HG03520 (cell line): ENCODE results near the gene ESRRG.
"Not testable (repeated sequence)": the region's sequence is repeated elsewhere in the genome, so short reads cannot be mapped to it uniquely, and the experiment has no call there.

Experiments
- ATAC-seq: cut with Tn5 transposase; IDR thresholded peaks from one replicate; pipeline ENCODE4 v1.9.1; 2021; ENCODE audit warnings: mild to moderate bottlenecking, moderate library complexity; ENCODE audit not compliant: unreplicated experiment

The ESRRG gene

DNA sequence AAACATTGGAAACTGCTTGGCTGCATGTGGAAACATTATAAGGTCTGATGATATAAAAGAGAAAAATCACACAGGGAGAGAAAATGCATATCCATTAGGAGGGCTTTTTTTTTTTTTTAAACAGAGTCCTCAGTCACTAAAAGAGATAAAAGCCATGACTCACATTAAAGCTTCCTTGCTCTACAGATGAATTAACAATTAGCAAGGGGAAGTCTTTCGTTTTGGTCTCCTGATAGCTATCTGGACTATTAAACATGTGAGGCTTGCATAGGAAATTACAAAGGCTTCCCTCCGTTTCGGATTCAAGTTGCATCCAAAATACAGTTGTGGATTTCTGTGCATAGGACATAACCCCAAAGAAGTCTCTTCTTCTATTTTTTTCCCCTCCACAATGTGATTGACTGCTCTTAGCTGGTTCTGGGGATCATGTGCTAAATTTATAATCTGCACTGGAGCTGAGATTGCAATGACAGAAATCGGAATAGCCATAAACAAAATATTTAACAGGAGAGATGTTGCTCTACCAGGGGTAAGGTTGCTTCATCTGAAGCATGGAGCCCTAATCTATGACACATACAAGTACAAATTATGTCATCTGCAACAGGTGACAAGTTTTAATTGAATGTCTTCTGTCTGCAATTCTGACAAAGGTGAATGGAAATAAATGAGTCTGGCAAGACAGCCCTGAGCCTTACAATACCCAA lies 146.8 kb downstream of the ESRRG start:
- no peak for ATAC-seq

DNA sequence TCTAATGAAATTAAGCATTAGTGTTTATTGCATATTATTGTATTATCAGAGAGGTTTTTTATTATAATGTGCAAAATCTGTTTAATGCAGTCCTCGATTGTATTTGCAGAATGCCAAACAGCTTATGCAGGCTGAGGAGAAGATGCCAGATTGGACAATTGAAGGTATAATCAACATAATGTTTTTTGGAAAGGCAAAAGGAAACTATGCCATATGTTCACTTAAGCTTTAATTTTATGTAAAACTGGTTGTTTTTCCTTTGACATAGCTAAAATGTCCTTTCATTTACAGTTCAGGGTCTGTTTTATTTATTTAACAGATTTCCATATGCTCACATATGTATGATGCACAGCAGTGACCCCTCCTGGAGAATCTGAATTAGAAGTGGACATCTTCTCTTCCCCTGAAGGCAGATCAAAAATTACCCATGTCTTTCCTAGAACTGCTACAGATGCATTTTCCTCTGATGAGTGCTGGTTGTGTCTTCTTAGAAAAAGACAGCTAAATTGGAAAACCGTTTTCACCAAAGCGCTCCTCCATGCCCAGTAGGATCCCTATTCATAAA lies 156.5 kb downstream of the ESRRG start:
- no peak for ATAC-seq

DNA sequence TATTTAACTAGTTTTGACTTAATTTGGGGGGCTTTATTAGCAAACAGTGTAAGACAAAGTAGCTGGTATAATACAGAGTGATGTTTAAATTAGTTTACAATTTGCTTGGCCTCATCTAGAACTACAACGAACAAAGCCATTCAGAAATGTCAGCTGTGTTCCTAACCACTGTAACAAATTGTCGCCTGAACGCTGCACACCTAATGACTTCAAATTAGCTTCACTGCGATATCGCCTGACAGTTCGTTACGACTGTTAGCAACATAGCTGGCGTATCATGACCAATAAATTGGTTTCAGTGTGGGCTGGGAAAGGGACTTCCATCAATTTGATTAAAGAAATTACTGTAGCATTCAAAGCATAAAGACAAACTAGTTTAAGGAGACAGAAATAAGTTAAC lies 160.1 kb downstream of the ESRRG start:
- ATAC-seq = no peak

DNA sequence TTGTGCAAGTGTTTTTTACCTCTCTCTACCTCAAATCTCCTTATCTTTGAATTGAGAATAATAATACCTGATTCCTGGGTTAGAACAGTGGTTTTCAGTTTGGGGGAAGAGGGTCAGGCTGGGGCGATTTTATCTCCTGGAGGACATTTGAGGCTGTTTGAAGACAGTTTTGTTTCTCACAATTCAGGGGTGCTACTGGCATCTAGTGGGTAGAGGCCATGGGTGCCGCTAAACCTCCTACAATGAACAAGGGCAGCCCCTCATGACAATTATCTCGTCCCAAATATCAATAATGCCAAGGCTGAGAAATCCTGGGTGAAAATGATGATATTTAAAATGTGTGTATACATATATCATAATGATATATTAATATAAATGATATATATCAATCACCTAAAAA lies 160.8 kb downstream of the ESRRG start:
- no peak for ATAC-seq

DNA sequence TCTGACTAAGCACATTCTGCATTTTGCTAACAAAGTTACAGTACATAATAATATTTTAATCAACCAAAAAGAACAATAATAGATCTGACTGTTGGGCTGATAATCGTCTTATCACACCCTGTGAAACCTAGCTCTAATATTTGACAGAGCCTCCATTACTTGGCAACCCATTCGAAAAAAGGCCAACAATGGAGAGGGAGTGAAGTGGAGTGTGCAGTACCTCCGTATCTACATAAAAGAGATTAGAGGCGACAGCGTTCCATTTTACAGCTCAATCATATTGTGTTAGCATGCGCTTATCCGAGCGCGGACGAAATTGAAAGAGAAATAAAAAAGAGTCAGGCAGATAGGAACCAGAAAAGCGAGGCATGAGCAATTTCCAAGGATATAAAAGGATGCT lies 162.7 kb downstream of the ESRRG start:
- ATAC-seq = no peak

DNA sequence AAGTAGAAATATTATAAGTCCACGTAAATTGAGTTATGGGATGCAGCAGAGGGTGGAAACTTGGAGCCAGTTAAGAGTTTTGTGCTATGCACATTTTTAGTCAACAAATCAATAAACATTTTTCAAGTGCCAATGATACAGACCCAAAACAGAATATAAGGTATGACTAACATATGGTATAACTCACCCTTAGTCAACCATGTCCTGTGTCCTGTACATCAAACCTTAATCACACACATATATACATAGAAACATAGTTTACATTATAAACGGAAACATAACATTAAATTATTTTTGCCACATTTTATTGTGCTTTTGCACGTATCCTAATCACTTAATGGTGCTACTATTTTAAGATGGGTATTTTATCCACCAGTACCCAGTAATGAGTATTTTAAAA lies 163.9 kb downstream of the ESRRG start:
- no peak for ATAC-seq

GRCh38 chr1:216555653-216556052 lies 167.6 kb downstream of the ESRRG start:
- no peak for ATAC-seq

DNA sequence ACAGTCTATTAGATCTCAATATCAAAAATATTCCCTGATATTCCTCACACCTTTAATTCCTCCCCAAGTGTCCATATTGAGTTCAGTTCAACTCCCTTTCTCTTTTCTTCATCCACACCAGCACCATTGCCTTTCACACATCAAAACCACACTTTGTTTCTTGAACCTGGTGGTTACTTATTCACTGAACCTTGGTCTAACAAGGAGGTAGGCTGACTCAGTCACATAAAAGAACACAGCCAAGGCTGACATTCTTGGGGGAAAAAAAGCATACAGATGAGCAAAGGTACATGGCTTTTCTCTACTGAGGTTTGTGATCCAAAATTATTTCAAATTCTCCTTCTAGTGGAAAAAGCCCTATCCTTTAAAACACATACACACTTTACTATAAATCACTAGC lies 168.3 kb downstream of the ESRRG start:
- ATAC-seq = no peak

DNA sequence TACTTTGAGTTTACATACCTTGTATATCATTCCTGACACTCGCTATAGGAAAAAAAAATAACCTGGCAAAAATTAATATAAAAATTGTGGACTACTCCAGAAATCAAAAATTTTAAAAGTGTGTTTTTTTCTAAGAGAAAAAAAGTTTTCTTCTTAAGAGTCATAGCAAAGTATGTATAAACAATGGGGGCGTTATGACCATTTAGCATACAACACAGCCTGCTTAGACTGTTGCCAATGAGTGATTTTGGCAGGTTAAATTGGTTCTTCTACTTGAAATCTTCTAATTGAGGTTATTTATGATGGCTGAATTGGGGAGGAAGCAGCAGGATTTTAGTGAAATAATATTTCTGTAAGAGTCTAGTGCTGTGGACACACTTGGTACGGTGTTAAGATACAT lies 169.5 kb downstream of the ESRRG start:
- ATAC-seq = no peak

DNA sequence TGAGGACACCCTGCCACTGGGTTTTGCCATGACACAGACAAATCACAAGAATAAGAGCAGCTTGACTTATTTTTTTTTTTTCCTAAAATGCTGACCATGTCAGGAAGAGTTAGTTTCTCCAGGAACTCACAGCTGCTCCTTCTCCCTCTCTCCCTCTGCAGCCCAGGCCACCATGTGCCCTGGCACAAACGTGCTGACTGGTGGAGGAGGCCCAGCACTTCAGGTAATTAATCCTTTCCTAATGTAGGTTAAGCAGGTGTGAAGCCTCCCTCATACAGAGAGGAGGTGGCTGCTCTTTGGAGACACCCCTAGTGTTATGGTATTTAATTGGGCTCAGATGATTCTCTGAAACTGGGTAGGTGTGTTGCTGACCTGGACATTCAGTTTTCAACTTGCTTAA lies 170.2 kb downstream of the ESRRG start:
- no peak for ATAC-seq

DNA sequence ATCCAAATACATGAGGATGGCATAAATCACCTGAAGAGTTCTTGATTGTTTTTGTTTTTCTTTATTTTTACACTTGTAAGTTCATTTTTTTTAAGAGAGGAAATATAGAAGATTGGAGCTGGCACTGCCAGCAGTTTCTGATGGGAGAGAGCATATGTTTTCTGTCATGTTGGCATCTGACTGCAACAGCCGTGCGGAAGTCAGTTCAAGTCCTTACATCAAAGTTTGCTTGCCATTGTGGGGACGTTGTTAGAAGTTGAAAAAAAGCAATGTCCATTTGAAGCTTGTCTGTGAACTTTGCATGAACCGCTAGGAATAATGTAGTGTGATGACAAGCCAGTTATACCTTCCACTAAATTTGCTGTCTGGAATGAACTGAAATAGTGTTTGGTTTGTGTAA lies 173.4 kb downstream of the ESRRG start:
- ATAC-seq = no peak

GRCh38 chr1:216542741-216543140 lies 180.5 kb downstream of the ESRRG start:
- no peak for ATAC-seq

GRCh38 chr1:216542263-216542662 lies 181.0 kb downstream of the ESRRG start:
- no peak for ATAC-seq

DNA sequence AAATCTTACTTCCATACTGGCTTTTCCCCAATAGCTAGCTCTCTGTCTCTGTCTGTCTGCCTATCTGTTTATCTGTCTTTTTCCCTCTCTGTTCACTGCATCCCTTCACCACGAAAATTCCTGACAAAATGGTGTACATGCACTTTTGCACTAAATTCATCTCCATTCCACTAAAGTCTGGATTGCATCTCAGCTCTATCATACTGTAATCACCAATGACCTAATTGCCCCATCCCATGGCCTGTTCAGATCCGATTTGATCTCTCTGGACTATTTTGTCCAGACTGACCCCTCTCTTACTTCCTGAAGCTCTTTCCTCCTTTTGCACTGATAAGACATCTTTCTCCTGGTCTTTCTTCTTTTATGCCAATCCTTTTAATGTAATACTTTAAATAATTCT lies 187.5 kb downstream of the ESRRG start:
- ATAC-seq = no peak

GRCh38 chr1:216535059-216535458 lies 188.2 kb downstream of the ESRRG start:
- no peak for ATAC-seq

DNA sequence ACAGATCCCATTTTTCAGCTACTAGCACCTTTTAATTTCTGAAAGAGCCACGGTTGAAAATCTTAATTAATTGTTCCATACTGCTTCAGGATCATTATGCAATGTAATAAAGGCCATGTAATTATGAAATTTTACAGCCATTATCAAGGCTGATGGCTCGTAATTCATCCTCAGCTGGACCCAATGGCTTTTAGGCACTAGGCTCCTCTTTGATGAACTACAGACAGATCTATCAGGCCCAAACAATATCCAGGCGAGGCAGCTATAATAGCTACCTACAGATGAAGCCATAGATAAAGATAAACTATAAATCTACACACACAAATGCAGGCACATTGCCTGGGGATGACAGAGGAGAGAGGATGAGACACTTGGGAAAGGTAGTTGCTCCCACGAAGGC lies 189.5 kb downstream of the ESRRG start:
- no peak for ATAC-seq

GRCh38 chr1:216532251-216532798 lies 190.9 kb downstream of the ESRRG start:
- no peak for ATAC-seq

DNA sequence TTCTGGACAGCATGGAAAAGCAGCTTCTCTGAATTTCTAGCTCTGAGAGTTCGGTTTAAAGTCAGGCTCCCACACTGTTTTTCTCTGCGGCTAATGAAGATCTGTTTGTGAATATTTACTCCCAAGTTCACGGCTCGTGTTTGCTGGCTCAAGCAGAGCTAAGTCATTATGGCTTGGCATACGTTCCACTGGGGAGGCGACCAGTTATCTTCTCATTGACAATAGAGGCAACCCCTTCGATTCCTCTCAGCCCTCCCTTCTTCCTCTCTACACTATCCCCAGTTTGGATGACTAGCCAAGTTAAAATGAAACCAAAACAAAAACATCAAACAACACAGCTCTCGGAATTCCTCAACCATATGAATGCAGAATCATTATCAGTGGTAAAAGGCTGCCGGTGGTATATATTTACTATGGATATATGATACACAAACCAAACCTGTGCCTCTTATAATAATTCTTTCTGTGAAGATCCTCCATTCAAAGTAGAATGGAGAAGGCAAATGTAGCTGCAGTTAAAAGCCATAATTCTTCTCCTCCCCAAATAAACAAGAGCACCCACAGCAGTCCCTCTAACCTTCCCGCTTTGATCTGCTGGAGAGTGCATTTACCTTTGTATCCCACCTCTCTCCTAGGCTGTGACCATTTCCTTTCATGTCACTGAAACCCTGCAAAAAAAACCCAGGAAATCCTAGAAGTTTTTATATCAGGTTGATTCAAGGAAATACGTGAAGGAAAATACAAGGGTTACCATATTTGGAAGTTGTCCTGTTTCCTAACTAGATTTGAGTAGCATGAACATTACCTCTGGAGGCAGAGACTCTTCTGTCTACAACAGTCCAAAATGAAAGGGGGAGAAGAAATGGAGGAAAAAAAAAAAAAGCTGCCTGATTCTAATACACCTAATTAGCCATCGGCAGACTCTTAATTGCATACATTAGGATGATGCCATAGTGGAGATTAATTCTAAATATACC lies 191.7 kb downstream of the ESRRG start:
- peak; percentile 65 for ATAC-seq

DNA sequence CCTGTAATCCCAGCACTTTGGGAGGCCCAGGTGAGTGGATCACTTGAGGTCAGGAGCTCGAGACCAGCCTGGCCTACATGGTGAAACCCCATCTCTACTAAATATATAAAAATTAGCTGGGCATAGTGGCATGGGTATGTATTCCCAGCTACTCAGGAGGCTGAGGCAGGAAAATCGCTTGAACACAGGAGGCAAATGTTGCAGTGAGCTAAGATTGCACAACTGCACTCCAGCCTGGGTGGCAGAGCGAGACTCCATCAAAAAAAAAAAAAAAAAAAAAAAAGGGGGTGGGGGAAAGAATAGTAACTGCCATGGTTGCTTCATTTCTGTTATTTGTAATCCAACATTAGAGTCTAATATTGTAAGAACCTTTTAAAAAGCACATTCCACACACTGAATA lies 193.4 kb downstream of the ESRRG start:
- ATAC-seq = not testable (repeated sequence)

DNA sequence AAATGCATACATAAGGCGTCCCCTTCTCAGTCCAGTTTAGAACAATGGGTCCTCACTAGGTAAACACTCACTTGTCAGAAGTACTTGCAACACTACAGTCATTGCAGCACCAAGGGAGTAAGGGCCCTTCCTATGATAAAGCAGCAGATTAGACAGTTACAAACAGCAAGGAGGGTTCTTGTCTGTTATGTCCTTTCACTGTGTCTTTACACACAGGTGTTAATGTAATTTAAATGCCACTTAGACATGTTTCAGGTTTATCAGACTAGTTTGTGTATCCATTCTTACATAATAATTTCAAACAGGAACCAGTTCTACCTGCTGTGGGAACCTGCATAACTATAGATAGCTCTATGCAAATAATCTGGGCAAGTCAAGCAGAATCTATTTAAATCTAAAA lies 194.4 kb downstream of the ESRRG start:
- peak; percentile 80 for ATAC-seq

GRCh38 chr1:216523449-216524190 lies 199.6 kb downstream of the ESRRG start:
- no peak for ATAC-seq
